BLaER1 (cell line): ENCODE results near the gene USP13.

ENCODE experiments used
- H3K27ac ChIP-seq: shearing (Covaris generic); formaldehyde crosslinking; 2 replicates; pipeline ENCODE4 v1.8.1; 2022
- H3K27me3 ChIP-seq: shearing (Covaris generic); formaldehyde crosslinking; 2 replicates; pipeline ENCODE4 v1.8.1; 2022
- H3K36me3 ChIP-seq: shearing (Covaris generic); formaldehyde crosslinking; 2 replicates; pipeline ENCODE4 v1.8.1; 2022
- H3K4me1 ChIP-seq: shearing (Covaris generic); formaldehyde crosslinking; 2 replicates; pipeline ENCODE4 v1.8.1; 2022
- H3K4me2 ChIP-seq: shearing (Covaris generic); formaldehyde crosslinking; 2 replicates; pipeline ENCODE4 v1.8.1; 2022
- H3K4me3 ChIP-seq: shearing (Covaris generic); formaldehyde crosslinking; 2 replicates; pipeline ENCODE4 v1.8.1; 2022
- H3K9ac ChIP-seq: shearing (Covaris generic); formaldehyde crosslinking; 2 replicates; pipeline ENCODE4 v1.8.1; 2022
- H3K9me3 ChIP-seq: shearing (Covaris generic); formaldehyde crosslinking; 2 replicates; pipeline ENCODE4 v1.8.1; 2022
- H4K20me1 ChIP-seq: shearing (Covaris generic); formaldehyde crosslinking; 2 replicates; pipeline ENCODE4 v1.8.1; 2022
- Cebpa-rat ChIP-seq: shearing (Covaris generic); IDR thresholded peaks from 2 replicates; pipeline ENCODE4 v1.8.1; 2022

The USP13 gene

GRCh38 chr3:179739816-179740594, 87.2 kb downstream of the USP13 start:
- Histone ChIP-seq H4K20me1 (peaks cover 11% of the 10 kb centered on the region; the same call in 1 of the 2 replicates), H3K27me3 (no peaks in the 10 kb centered on the region), H3K9ac (no peak overlapping the region), H3K4me2 (no peak overlapping the region), H3K9me3 (no peaks in the 10 kb centered on the region), H3K4me1 (0 out of 2 replicates have a peak, but pooled peaks cover 4% of the 10 kb centered on the region), H3K4me3 (no peak overlapping the region), H3K36me3 (peaks cover 98% of the 10 kb centered on the region), H3K27ac (no peak overlapping the region)
- no peak for TF ChIP-seq Cebpa-rat

- Histone ChIP-seq H3K27ac (no peak overlapping the region), H3K36me3 (peaks cover 89% of the 10 kb centered on the region), H3K27me3 (no peaks in the 10 kb centered on the region), H3K9ac (no peak overlapping the region), H3K9me3 (no peaks in the 10 kb centered on the region), H3K4me1 (0 out of 2 replicates have a peak, but pooled peaks cover 4% of the 10 kb centered on the region), H4K20me1 (0 out of 2 replicates have a peak, but pooled peaks cover 4% of the 10 kb centered on the region), H3K4me2 (no peak overlapping the region), H3K4me3 (no peak overlapping the region)
- no peak for TF ChIP-seq Cebpa-rat
These were observed 91.1 kb downstream of the USP13 start for GRCh38 chr3:179743913-179744312.

- Histone ChIP-seq H3K9me3 (no peaks in the 10 kb centered on the region), H4K20me1 (no peaks in the 10 kb centered on the region), H3K27ac (no peak overlapping the region), H3K9ac (no peak overlapping the region), H3K36me3 (peaks cover 81% of the 10 kb centered on the region), H3K4me2 (no peak overlapping the region), H3K4me3 (no peak overlapping the region), H3K4me1 (0 out of 2 replicates have a peak, but pooled peaks cover 4% of the 10 kb centered on the region), H3K27me3 (no peaks in the 10 kb centered on the region)
- no peak for TF ChIP-seq Cebpa-rat
These were observed 91.8 kb downstream of the USP13 start for GRCh38 chr3:179744667-179745066.

- Histone ChIP-seq H3K9ac (no peak overlapping the region), H3K4me3 (no peak overlapping the region), H3K9me3 (no peaks in the 10 kb centered on the region), H3K27ac (no peak overlapping the region), H3K4me1 (0 out of 2 replicates have a peak, but pooled peaks cover 4% of the 10 kb centered on the region), H3K36me3 (peaks cover 77% of the 10 kb centered on the region), H4K20me1 (no peaks in the 10 kb centered on the region), H3K4me2 (no peak overlapping the region), H3K27me3 (no peaks in the 10 kb centered on the region)
- TF ChIP-seq Cebpa-rat = no peak
These were observed 92.2 kb downstream of the USP13 start for GRCh38 chr3:179745079-179745478.

GRCh38 chr3:179745716-179746115, 92.9 kb downstream of the USP13 start:
- 0 out of 2 replicates have a peak, but pooled peaks cover 4% of the 10 kb centered on the region for H3K4me1 ChIP-seq
- no peaks in the 10 kb centered on the region for H4K20me1 ChIP-seq
- H3K9me3 ChIP-seq = no peaks in the 10 kb centered on the region
- peaks cover 71% of the 10 kb centered on the region for H3K36me3 ChIP-seq
- H3K4me3 ChIP-seq = no peak overlapping the region
- no peak overlapping the region for H3K27ac ChIP-seq
- no peak overlapping the region for H3K9ac ChIP-seq
- no peak overlapping the region for H3K4me2 ChIP-seq
- H3K27me3 ChIP-seq = no peaks in the 10 kb centered on the region
- TF ChIP-seq Cebpa-rat = no peak

GRCh38 chr3:179750720-179751328, 98.0 kb downstream of the USP13 start:
- no peaks in the 10 kb centered on the region for H3K9me3 ChIP-seq
- no peaks in the 10 kb centered on the region for H4K20me1 ChIP-seq
- no peaks in the 10 kb centered on the region for H3K4me1 ChIP-seq
- H3K9ac ChIP-seq = no peak overlapping the region
- H3K4me2 ChIP-seq = no peak overlapping the region
- no peaks in the 10 kb centered on the region for H3K27me3 ChIP-seq
- no peak overlapping the region for H3K4me3 ChIP-seq
- no peak for TF ChIP-seq Cebpa-rat
- peaks cover 64% of the 10 kb centered on the region for H3K36me3 ChIP-seq
- no peak overlapping the region for H3K27ac ChIP-seq

- H3K27ac ChIP-seq = no peak overlapping the region
- H3K27me3 ChIP-seq = no peaks in the 10 kb centered on the region
- H3K36me3 ChIP-seq = peaks cover 89% of the 10 kb centered on the region
- H3K4me1 ChIP-seq = no peaks in the 10 kb centered on the region
- no peak overlapping the region for H3K4me2 ChIP-seq
- no peak overlapping the region for H3K4me3 ChIP-seq
- TF ChIP-seq Cebpa-rat = no peak
- H3K9me3 ChIP-seq = 0 out of 2 replicates have a peak, but pooled peaks cover 3% of the 10 kb centered on the region
- no peaks in the 10 kb centered on the region for H4K20me1 ChIP-seq
- H3K9ac ChIP-seq = no peak overlapping the region
These were observed 108.1 kb downstream of the USP13 start for GRCh38 chr3:179760944-179761343.

- no peak overlapping the region for H3K4me3 ChIP-seq
- H4K20me1 ChIP-seq = no peaks in the 10 kb centered on the region
- H3K9me3 ChIP-seq = no peaks in the 10 kb centered on the region
- no peak overlapping the region for H3K4me2 ChIP-seq
- H3K27me3 ChIP-seq = no peaks in the 10 kb centered on the region
- H3K9ac ChIP-seq = no peak overlapping the region
- H3K27ac ChIP-seq = no peak overlapping the region
- peaks cover 30% of the 10 kb centered on the region for H3K4me1 ChIP-seq
- H3K36me3 ChIP-seq = peaks cover 78% of the 10 kb centered on the region
- TF ChIP-seq Cebpa-rat = no peak
These were observed 112.6 kb downstream of the USP13 start for GRCh38 chr3:179765396-179765795.

GRCh38 chr3:179766416-179767133, 113.7 kb downstream of the USP13 start:
- H3K9ac ChIP-seq = no peak overlapping the region
- no peak overlapping the region for H3K27ac ChIP-seq
- H3K9me3 ChIP-seq = no peaks in the 10 kb centered on the region
- no peaks in the 10 kb centered on the region for H4K20me1 ChIP-seq
- no peaks in the 10 kb centered on the region for H3K27me3 ChIP-seq
- H3K4me1 ChIP-seq = peaks cover 30% of the 10 kb centered on the region
- no peak for TF ChIP-seq Cebpa-rat
- H3K36me3 ChIP-seq = peaks cover 78% of the 10 kb centered on the region
- no peak overlapping the region for H3K4me2 ChIP-seq
- no peak overlapping the region for H3K4me3 ChIP-seq
